Stimulated activated naive CD4-positive, alpha-beta T cell (primary cell): ENCODE measurements around the gene MNAT1.
A peak's percentile ranks its signal among the peaks of the same experiment; 100 is the strongest.
"Not testable (repeated sequence)": the region's sequence is repeated elsewhere in the genome, so short reads cannot be mapped to it uniquely, and the experiment has no call there.

Experiments
- DNase-seq, 6 experiments: peaks; one replicate each; lab custom pipeline; 2025; lab: John Stamatoyannopoulos, UW

The MNAT1 gene

DNA sequence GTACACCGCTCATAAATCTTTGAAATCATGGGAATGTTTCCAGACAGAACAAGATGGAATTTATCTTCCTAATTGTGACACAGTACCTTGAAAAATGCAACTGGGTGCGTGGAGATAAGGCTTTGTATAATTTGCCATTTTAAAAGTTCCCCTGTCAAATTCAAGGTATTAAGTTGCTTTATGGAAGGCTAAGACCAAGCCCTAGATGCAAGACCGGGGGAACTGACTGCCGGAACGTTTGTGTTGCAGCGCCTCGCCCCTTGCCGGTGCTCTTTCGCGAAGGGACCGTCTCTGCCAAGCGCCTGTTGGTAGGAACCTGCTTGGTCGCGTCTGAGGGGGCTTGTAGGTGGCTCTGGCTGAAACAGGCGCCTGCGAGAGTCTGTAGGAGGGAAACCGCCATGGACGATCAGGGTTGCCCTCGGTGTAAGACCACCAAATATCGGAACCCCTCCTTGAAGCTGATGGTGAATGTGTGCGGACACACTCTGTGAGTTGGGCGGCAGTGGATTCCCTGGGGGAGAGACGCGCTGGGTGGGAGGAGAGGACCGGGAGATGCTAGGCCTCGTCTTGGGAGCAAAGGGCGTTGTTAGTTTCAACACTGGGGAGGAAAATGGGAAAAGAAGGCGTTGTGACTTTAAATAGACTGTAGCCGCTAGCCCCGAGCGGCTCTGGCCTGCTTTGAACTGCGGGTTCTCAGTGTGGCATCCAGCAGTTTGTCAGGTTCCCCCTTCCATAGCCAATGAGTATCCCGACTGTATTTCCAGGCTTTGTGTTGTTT, at the start of gene MNAT1:
MNAT1 (plus strand) TSS at position 297 of the 778 bp plus-strand sequence; CDS start at position 399, 102 bp downstream.
- peak; percentile 48 to 82 (median 58) for DNase-seq

DNA sequence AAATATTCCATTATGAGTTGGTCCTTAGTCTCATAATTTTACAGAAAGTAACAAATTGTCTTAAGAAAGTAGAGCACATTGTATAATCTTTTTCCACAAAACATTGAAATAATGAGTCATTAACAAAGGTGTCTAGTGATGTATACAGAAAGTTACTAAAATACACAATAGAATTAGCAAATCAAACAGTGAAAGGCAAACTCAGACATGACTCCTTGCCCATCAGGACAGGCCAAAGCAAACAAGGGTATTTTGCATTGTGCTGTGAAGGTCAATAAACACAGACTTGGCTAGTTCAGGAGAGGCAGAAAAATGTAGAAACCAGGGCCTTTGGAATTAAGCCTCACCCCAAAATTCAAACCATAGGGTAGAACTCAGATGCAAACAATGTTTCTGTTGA, 47.7 kb upstream of the MNAT1 start:
- DNase-seq, result no peak

GRCh38 chr14:60691383-60692113, 43.0 kb upstream of the MNAT1 start:
- DNase-seq, result no peak

DNA sequence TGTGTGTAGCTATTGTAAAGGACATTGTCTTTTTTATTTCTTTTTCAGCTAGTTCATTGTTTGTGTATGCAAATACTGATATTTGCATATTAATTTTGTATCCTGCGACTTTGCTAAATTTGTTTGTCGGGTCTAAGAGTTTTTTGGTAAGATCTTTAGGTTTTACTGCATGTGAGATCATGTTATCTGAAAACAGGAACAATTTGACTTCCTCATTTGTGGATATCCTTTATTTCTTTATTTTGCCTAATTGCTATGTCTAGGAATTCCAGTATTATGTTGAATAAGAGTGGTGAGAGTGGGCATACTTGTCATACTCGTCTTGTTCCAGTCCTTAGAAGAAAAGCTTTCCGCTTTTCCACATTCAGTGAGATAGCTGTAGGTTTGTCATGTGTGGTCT, 39.2 kb upstream of the MNAT1 start:
- DNase-seq, result no peak

GRCh38 chr14:60700598-60700997, 34.0 kb upstream of the MNAT1 start:
- no peak for DNase-seq

DNA sequence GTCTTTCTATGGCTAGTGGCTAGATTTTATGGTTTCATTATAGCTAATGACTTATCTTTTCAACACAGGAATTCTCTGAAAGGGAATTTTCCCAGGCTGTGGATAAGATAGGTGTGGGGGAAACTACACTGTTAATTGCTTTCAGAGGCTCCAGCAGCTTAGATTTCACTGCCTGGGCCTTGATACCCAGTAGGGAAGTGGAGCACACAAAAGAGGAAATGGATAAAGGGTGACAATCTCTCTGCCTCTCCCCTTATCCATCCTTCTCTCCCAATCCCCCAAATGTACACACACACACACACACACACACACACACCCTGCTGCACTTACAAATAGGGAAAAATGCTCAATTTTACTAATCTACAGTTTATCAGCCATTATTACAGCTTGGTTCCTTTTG, 29.5 kb upstream of the MNAT1 start:
- DNase-seq, result no peak

GRCh38 chr14:60707858-60708257, 26.7 kb upstream of the MNAT1 start:
- no peak for DNase-seq

DNA sequence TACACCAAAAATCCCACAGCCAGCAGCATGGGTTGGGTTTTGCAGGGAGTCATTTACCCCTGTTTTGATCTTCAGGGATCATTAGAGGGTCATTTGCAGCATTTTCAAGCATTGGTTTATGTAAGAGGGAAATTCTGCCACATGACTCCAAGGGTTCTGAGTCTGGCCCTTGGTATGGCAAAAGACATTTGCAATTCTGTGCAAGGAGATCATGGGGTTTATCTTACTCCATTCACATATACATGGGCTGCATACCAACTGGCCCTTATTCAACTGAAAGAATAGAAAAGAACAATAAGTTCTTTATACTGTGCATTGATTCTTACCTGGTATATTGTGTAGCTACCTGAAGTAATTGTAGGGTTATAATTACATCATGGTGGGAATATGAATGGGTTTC, 24.1 kb upstream of the MNAT1 start:
- no peak for DNase-seq

DNA sequence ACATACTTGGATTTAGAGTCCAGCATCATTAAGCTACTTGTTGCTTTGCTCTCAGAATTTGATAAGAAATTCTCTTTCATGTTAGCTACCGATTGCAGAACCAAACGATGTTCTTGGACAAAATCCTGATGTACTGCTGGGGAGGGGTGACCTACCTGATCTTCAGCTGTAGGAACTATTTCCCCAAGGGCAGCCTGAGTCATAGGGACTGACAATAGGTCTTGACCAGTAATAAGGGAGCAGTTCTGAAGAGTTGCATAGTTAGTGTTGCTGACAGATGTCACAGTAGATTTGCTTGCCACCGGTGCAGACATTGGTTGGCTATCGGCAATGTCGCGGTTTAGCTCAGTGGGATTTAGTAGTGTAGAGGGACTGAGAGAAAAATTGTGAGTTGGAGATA, 21.0 kb upstream of the MNAT1 start:
- DNase-seq, result no peak

GRCh38 chr14:60720391-60720790, 14.2 kb upstream of the MNAT1 start:
- no peak for DNase-seq

DNA sequence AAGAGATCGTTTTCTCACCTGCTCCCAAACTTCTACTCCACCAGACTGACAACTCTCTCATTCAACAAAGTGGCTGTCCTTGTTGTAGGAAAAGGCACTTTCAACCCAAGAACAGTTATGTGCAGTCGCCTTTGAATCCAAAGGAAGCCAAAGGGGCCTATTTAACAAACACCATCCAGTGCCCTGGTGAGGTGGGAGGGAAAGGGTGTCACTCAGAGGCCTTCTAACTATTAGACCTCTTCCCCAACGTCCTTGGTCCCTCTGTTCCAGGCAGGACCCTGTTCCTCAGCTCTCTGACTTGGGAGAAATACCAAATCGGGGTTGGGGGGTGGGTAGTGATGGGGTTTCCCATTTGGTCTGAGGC, 13.6 kb upstream of the MNAT1 start:
- no peak for DNase-seq

- peak in 5 of 6 experiments; percentile 6 to 46 (median 32) for DNase-seq
Measured at GRCh38 chr14:60721326-60722106, 13.0 kb upstream of the MNAT1 start.

DNA sequence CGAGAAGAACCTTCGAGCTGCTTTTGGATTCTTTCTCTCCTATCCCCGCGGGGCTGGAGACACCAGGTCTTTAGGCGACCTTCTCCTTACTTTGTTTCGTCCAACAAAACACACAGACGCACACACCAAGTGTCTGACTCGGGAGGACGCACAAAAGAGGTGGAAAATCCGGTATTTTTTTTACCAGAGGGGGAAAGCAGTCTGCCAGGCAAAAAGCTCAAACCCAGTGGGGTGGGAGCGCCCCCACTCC, 12.5 kb upstream of the MNAT1 start:
- DNase-seq, result peak in 1 of 6 experiments; percentile 19

GRCh38 chr14:60722357-60723115, 12.0 kb upstream of the MNAT1 start:
- DNase-seq, result peak in 3 of 6 experiments; percentile 11 to 34 (median 19)

DNA sequence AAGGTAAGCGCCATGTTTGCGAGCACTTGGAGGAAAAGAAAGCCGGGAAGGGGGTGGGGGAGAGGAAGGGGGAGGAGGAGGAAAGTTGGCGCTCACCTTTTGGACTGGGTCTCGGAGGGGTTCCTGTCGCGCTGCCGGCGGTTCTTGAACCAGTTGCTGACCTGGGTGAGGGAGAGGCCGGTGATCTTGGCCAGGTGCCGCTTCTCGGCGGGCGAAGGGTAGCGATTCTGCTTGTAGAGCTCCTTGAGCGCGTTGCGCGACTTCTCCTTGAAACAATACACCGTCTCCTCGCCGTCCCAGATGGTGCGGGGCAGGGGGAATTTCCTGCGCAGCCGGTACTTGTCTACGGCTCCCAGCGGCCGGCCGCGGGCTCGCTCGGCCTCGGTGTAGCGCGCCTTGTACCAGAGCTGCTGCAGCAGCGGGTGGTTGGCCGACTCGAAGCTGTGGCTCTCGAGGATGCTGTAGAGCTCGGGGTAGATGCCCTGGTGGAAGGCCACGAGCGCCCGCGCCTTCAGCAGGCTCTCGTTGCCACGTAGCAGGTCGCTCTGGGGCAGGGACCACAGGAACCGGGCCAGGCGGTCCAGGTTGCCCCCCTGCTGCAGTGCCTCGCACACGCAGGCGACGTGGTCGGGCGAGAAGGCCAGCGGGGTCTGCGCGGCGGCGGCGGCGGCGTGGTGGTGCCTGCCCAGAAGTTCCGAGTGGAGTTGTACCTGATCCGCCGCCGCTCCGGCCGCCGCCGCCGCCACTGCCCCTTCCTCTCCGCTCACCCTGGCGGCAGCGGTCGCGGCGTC, 11.2 kb upstream of the MNAT1 start:
- peak in 3 of 6 experiments; percentile 17 to 53 (median 19) for DNase-seq

DNA sequence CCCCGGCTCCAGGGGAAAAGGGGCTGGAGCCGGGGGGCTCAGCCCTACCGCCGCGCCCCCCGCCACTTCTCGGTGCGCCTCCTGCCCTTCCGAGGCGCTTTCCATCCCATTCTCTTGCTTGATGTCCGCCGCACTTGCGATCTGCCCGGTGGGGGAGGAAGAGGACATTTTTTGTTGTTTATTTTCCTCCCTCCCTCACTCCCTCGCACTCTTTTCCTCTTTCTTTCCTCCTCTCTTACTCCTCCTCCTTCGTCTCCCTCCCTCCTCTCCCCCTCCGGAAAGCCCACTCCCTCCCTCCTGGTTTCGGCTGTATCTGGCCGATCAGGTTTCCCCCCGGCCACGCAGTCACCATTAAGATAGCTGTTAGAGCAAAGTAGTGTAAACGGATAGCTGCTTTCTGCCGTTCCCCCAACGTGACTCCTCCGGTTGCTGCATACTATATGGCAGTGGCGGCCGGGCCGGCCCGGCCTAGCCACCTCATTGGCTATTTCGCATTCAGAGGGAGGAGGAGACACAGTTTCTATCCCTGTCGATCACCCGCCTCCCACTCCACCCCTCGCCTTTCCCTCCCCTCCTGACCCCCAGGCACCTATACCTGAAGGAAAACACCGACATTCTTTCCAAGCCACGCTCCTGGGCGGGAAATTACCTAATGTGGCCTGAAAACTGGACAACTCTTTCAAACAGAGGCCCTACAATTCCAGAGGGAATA, 10.5 kb upstream of the MNAT1 start, which contains the start of gene SIX4:
SIX4 (minus strand) TSS at position 445 of the 712 bp plus-strand sequence; CDS start at position 168, 277 bp downstream.
- DNase-seq, result peak in 1 of 6 experiments; percentile 17

DNA sequence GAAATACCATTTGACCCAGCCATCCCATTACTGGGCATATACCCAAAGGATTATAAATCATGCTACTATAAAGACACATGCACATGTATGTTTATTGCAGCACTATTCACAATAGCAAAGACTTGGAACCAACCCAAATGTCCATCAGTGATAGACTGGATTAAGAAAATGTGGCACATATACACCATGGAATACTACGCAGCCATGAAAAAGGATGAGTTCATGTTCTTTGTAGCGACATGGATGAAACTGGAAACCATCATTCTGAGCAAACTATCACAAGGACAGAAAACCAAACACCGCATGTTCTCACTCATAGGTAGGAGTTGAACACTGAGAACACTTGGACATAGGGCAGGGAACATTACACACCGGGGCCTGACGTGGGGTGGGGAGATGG, 3.3 kb upstream of the MNAT1 start:
- not testable (repeated sequence) for DNase-seq

GRCh38 chr14:60732840-60733483, 1.6 kb upstream of the MNAT1 start:
- no peak for DNase-seq

DNA sequence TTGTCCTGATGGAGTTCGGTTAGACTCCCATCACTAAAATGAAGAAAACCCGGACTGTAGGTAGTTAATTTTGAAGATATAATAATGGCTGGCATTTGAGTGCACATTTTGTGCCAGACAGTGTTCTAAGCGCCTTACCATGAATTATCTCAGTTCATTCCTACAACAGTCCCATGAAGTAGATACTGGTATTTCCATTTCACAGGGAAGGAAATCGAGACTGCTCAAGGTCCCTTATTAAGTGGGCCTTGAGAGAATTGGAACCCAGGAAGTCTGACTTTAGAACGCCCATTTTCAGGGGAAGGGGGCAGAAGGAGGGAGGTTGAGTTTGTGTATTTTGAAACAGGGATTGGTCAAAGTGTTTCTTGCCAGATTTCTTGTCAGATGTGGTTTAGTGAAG, 855 bp downstream of the MNAT1 start:
- DNase-seq, result no peak

DNA sequence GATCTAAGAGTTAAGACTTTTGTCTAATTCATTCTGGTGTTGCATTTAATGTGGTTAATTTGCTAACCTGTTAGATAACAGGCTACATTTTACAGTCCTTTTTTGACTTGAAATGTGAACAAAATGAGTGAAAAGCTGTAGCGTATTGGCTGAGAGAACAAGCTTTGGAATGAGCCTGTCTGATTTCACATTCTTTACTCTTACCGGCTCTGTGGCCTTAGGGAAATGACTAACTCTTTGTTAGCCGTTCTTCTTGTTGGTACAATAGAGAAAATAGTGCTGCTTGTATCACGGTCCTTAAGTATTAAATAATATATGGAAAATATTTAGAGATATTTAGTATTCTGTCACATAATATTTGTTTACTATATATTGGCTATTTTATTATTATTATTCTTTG, 1.9 kb downstream of the MNAT1 start:
- no peak for DNase-seq
